KMS-11 (cell line): ENCODE data around the gene TBCB.

Source experiments
- H2AFZ ChIP-seq: fragments of 200-600 bp; sonication (generic); 2 replicates; pipeline ENCODE4 v1.6.1; 2016; ENCODE audit warnings: antibody characterized with exemption, mixed run types, low read depth
- H3K27ac ChIP-seq: fragments of 200-600 bp; sonication (generic); 2 replicates; pipeline ENCODE4 v1.6.1; 2016; ENCODE audit warnings: mild to moderate bottlenecking, mixed run types
- H3K27me3 ChIP-seq: fragments of 200-600 bp; sonication (generic); 2 replicates; pipeline ENCODE4 v1.6.1; 2017; ENCODE audit warnings: mild to moderate bottlenecking, low read depth, mixed run types, moderate library complexity; ENCODE audit not compliant: insufficient read depth
- H3K36me3 ChIP-seq: fragments of 200-600 bp; sonication (generic); 2 replicates; pipeline ENCODE4 v1.6.1; 2017; ENCODE audit warnings: mild to moderate bottlenecking, mixed run types; ENCODE audit not compliant: insufficient read depth
- H3K4me1 ChIP-seq: fragments of 200-600 bp; sonication (generic); 2 replicates; pipeline ENCODE4 v1.6.1; 2016; ENCODE audit warnings: mild to moderate bottlenecking, low read depth, mixed run types; ENCODE audit not compliant: poor library complexity, severe bottlenecking
- H3K4me2 ChIP-seq: fragments of 200-600 bp; sonication (generic); 2 replicates; pipeline ENCODE4 v1.7.0; 2016; ENCODE audit warnings: mild to moderate bottlenecking, mixed run types
- H3K4me3 ChIP-seq: fragments of 200-600 bp; sonication (generic); IDR thresholded peaks from 2 replicates; pipeline ENCODE4 v1.6.1; 2017; ENCODE audit warnings: low read depth, low read length, mixed read lengths; ENCODE audit not compliant: insufficient read depth
- H3K79me2 ChIP-seq: fragments of 200-600 bp; sonication (generic); 2 replicates; pipeline ENCODE4 v1.6.1; 2016; ENCODE audit warnings: low read depth, mixed run types; ENCODE audit not compliant: insufficient read depth
- H3K9ac ChIP-seq: fragments of 200-600 bp; sonication (generic); 2 replicates; pipeline ENCODE4 v1.6.1; 2016; ENCODE audit warnings: mild to moderate bottlenecking, mixed run types
- H4K20me1 ChIP-seq: fragments of 200-600 bp; sonication (generic); 2 replicates; pipeline ENCODE4 v1.6.1; 2016; ENCODE audit warnings: mild to moderate bottlenecking, mixed run types; ENCODE audit not compliant: insufficient read depth
- CTCF ChIP-seq: fragments of 200-600 bp; sonication (generic); conservative IDR thresholded peaks from 2 replicates; pipeline ENCODE4 v1.6.1; 2017; ENCODE audit warnings: low read depth, mild to moderate bottlenecking, antibody characterized with exemption, low read length, moderate library complexity, mixed read lengths

Gene TBCB

GRCh38 chr19:36151144-36152018 lies 36.1 kb downstream of the TBCB start:
- Histone ChIP-seq H3K4me1 (no peaks in the 10 kb centered on the region), H2AFZ (no peak overlapping the region)

GRCh38 chr19:36152019-36152351 lies 36.7 kb downstream of the TBCB start:
- no peak overlapping the region for H3K9ac ChIP-seq
- TF ChIP-seq CTCF, result no peak
- no peaks in the 10 kb centered on the region for H3K4me1 ChIP-seq
- no peak overlapping the region for H3K4me3 ChIP-seq
- no peaks in the 10 kb centered on the region for H3K79me2 ChIP-seq
- no peaks in the 10 kb centered on the region for H3K27me3 ChIP-seq
- no peak overlapping the region for H3K27ac ChIP-seq
- no peaks in the 10 kb centered on the region for H3K36me3 ChIP-seq
- H2AFZ ChIP-seq, result no peak overlapping the region
- no peaks in the 10 kb centered on the region for H4K20me1 ChIP-seq
- H3K4me2 ChIP-seq, result no peak overlapping the region

More at GRCh38 chr19:36151144-36152018, 36.1 kb downstream of the TBCB start:
- H3K4me2 ChIP-seq, result no peak overlapping the region
- H3K79me2 ChIP-seq, result no peaks in the 10 kb centered on the region
- H3K27ac ChIP-seq, result no peak overlapping the region
- TF ChIP-seq CTCF, result no peak
- H3K9ac ChIP-seq, result no peak overlapping the region
- H3K36me3 ChIP-seq, result no peaks in the 10 kb centered on the region; the same call in 1 of the 2 replicates
- H3K27me3 ChIP-seq, result no peaks in the 10 kb centered on the region
- H4K20me1 ChIP-seq, result no peaks in the 10 kb centered on the region
- H3K4me3 ChIP-seq, result no peak overlapping the region

- no peaks in the 10 kb centered on the region for H3K27me3 ChIP-seq
Measured at GRCh38 chr19:36152352-36153091, 37.3 kb downstream of the TBCB start, which contains the start of gene COX7A1. Gene COX7A1 (minus strand): TSS chr19:36152447. CDS start chr19:36152407, 40 bp downstream.

GRCh38 chr19:36153126-36153525 lies 37.9 kb downstream of the TBCB start:
- no peak overlapping the region for H3K4me2 ChIP-seq
- no peak overlapping the region for H3K4me3 ChIP-seq
- H3K79me2 ChIP-seq, result no peaks in the 10 kb centered on the region
- H3K27ac ChIP-seq, result no peak overlapping the region
- H4K20me1 ChIP-seq, result no peaks in the 10 kb centered on the region
- no peak overlapping the region for H2AFZ ChIP-seq
- no peak overlapping the region for H3K9ac ChIP-seq
- H3K4me1 ChIP-seq, result no peaks in the 10 kb centered on the region
- no peak for TF ChIP-seq CTCF
- H3K36me3 ChIP-seq, result no peaks in the 10 kb centered on the region
- no peaks in the 10 kb centered on the region for H3K27me3 ChIP-seq

More at GRCh38 chr19:36152352-36153091, 37.3 kb downstream of the TBCB start, which contains the start of gene COX7A1:
- Histone ChIP-seq H3K79me2 (no peaks in the 10 kb centered on the region), H3K4me2 (no peak within 1 kb of the TSS), H3K9ac (no peak within 1 kb of the TSS), H2AFZ (no peak within 1 kb of the TSS), H3K4me3 (no peak within 1 kb of the TSS), H3K4me1 (no peaks in the 10 kb centered on the region), H4K20me1 (no peaks in the 10 kb centered on the region), H3K27ac (no peak within 1 kb of the TSS), H3K36me3 (no peaks in the 10 kb centered on the region)
- no peak for TF ChIP-seq CTCF
